ENCODE measurements around the gene TAC3.
"Not testable (repeated sequence)": the region's sequence is repeated elsewhere in the genome, so short reads cannot be mapped to it uniquely, and the experiment has no call there.

TAC3 gene

GRCh38 chr12:56982578-56983236, 33.6 kb downstream of the TAC3 start:
- not testable (repeated sequence) for DNase-seq (ENCODE audit: low spot score)

DNA sequence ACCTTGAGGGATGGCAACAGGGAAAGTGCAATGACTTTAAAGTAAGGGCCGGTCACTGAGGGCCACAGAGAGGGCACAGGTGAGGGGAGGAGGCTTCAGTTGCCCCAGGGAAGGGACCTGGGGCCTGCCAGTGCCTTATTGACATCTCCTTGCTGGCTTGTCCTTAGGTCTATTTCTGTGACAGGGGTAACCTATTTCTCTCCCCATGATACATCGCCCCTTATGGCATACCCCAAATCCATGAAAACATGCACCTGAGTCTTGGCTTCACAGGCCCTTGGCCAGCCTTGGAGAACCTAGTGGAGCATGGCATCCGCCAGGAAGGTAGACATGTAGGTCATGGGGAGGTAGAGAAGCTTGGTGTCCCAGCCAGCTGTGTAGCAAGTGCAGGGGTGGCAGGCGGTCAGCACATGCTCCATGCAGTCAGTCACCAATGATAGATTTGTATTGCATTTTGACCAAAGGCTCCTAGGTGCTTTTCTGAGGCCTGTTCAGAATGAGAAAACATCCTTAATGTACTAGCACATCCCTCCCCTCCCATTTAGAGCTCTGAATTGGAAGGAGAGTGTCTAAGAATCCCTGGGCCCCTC, 35.3 kb downstream of the TAC3 start:
- DNase-seq (ENCODE audit: low spot score), result no peak

DNA sequence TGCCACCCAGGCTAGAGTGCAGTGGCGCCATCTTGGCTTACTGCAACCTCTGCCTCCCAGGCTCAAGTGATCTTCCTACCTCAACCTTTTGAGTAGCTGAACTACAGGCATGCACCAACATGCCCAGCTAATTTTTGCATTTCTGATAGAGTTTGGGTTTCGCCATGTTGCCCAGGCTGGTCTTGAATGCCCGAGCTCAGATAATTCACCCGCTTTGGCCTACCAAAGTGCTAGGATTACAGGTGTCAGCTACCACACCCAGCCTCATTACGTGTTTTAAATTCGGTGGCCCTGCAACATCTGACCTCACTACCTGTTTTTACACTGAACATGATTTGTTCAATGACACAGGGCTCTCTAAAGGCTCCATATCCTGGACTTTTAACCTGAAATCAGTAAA, 36.1 kb downstream of the TAC3 start:
- no peak for DNase-seq (ENCODE audit: low spot score)

DNA sequence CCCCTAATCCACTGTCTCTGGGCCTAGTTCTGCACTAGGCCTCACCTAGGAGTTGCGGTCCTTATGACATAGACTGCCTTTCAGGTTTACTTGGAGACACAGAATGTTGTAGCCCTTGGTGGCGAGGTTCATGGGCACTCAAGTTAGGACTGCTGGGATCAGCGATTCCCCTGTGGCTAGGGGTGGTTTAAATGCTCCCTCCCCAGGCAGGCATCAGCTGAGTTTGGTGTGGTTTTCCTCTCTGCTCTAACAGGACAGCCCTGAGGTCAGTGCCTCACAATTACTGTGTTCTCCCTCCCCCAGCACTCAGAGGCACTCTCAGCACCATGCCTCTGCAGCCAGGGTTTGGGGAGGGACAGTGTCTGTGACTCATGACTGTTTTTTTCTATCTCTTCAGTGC, 36.7 kb downstream of the TAC3 start:
- DNase-seq (ENCODE audit: low spot score), result no peak

GRCh38 chr12:56978397-56979138, 37.8 kb downstream of the TAC3 start:
- DNase-seq (ENCODE audit: low spot score), result no peak

DNA sequence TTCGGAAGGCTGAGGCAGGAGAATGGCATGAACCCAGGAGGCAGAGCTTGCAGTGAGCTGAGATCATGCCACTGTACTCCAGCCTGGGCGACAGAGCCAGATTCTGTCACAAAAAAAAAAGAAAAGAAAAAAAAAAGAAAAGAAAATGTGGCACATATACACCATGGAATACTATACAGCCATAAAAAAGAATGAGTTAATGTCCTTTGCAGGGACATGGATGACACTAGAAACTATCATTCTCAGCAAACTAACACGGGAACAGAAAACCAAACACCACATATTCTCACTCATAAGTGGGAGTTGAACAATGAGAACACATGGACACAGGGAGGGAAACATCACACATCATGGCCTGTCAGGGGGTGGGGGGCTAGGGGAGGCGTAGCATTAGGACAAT, 39.0 kb downstream of the TAC3 start:
- not testable (repeated sequence) for DNase-seq (ENCODE audit: low spot score)

- not testable (repeated sequence) for DNase-seq (ENCODE audit: low spot score)
Observed at GRCh38 chr12:56974224-56974623, 42.1 kb downstream of the TAC3 start.

DNA sequence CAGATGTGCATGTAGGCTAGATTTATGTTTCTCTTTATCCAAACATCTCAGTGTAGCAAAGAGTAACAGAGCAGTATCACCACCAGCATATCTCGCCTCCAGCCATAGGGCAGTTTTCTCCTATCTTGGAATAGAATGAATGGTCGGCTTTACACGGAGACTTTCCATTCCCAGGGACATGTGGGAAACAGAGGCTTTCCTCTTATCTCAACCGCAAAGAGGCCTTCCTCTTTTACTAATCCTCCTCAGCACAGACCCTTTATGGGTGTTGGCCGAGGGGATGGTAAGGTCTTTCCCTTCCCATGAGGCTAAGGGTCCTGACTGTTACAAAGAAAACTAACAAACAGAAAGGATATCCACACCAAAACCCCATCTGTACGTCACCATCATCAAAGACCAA, 47.4 kb downstream of the TAC3 start:
- DNase-seq (ENCODE audit: low spot score), result not testable (repeated sequence)

DNA sequence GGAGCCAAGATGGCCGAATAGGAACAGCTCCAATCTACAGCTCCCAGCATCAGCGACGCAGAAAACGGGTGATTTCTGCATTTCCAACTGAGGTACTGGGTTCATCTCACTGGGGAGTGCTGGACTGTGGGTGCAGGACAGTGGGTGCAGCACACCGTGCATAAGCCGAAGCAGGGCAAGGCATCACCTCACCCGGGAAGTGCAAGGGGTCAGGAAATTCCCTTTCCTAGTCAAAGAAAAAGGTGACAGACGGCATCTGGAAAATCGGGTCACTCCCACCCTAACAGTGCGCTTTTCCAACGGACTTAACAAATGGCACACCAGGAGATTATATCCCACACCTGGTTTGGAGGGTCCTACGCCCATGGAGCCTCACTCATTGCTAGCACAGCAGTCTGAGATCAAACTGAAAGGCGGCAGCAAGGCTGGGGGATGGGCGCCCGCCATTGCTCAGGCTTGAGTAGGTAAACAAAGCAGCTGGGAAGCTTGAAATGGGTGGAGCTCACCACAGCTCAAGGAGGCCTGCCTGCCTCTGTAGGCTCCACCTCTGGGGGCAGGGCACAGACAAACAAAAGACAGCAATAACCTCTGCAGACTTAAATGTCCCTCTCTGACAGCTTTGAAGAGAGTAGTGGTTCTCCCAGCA, 50.2 kb downstream of the TAC3 start:
- not testable (repeated sequence) for DNase-seq (ENCODE audit: low spot score)

DNA sequence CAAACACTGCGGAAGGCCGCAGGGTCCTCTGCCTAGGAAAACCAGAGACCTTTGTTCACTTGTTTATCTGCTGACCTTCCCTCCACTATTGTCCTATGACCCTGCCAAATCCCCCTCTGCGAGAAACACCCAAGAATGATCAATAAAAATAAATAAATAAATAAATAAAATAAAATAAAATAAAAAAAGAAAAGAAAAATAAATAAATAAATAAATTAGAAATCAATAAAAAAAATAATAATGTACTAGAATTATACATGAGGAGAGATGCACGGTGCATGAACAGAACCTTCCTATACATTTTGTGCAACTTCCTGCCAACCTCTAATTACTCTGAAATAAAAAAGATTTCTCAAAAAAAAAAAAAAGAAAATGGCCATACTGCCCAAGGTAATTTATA, 51.2 kb downstream of the TAC3 start:
- DNase-seq (ENCODE audit: low spot score), result not testable (repeated sequence)

GRCh38 chr12:56963557-56963956, 52.8 kb downstream of the TAC3 start:
- not testable (repeated sequence) for DNase-seq (ENCODE audit: low spot score)

DNA sequence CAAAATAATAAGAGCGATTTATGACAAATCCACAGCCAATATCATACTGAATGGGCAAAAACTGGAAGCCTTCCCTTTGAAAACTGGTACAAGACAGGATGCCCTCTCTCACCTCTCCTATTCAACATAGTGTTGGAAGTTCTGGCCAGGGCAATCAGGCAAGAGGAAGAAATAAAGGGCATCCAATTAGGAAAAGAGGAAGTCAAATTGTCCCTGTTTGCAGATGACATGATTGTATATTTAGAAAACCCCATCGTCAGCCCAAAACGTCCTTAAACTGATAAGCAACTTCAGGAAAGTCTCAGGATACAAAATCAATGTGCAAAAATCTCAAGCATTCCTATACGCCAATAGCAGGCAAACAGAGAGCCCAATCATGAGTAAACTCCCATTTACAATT, 54.1 kb downstream of the TAC3 start:
- not testable (repeated sequence) for DNase-seq (ENCODE audit: low spot score)
